ENCODE measurements around the gene THSD7B. TPM values are rescaled to one million over a fixed set of nuclear protein-coding genes. Genes with fewer than 3 reads are reported as not detected.

The THSD7B gene
- total and polyA plus RNA-seq, 2 experiments from 2014 or later, result 0.86 to 3.8 TPM

- Mint-ChIP-seq H3K4me3 (no peak overlapping the region), H3K36me3 (ENCODE audit: low read depth) (no peaks in the 10 kb centered on the region), H3K4me1 (no peaks in the 10 kb centered on the region), H3K27me3 (ENCODE audit: insufficient read depth, low read depth, poor library complexity) (no peaks in the 10 kb centered on the region), H3K9me3 (no peaks in the 10 kb centered on the region), H3K27ac (no peak overlapping the region)
- ATAC-seq (no peak), DNase-seq (ENCODE audit: low spot score) (no peak)
- TF ChIP-seq CREB1 (CRISPR knock-in tag; IDR thresholded peaks at IDR 0.05; ENCODE audit: low read depth), result no peak
- TF ChIP-seq STAT1 (IDR thresholded peaks at IDR 0.05; ENCODE audit: unreplicated experiment), result no peak
- no peak for TF ChIP-seq NANOG (IDR thresholded peaks at IDR 0.05; ENCODE audit: borderline replicate concordance)
- H3K79me2 ChIP-seq (replicated peaks; ENCODE audit: insufficient read depth), result no peaks in the 10 kb centered on the region
- no peaks in the 10 kb centered on the region for H3F3A ChIP-seq (replicated peaks; ENCODE audit: low read depth)
- H3K4me3 ChIP-seq, result no peak overlapping the region
- H3K27me3 ChIP-seq (ENCODE audit: insufficient read depth), result no peaks in the 10 kb centered on the region
- no peaks in the 10 kb centered on the region for H4K20me1 ChIP-seq (replicated peaks; ENCODE audit: insufficient read depth)
- no peak overlapping the region for H2AFZ ChIP-seq
- H3K27ac ChIP-seq (ENCODE audit: low read depth), result no peak overlapping the region
- no peaks in the 10 kb centered on the region for H3K4me1 ChIP-seq (ENCODE audit: insufficient read depth)
- 0 out of 2 replicates have a peak, but pooled peaks cover 4% of the 10 kb centered on the region for H3K9me2 ChIP-seq (ENCODE audit: insufficient read depth)
- H3K36me3 ChIP-seq (ENCODE audit: insufficient read depth), result no peaks in the 10 kb centered on the region
- H3K4me2 ChIP-seq, result no peak overlapping the region
Measured at GRCh38 chr2:136844546-136844945, 79.2 kb downstream of the THSD7B start.

GRCh38 chr2:136858656-136859055 lies 93.3 kb downstream of the THSD7B start:
- Histone ChIP-seq H4K20me1 (replicated peaks; ENCODE audit: insufficient read depth) (no peaks in the 10 kb centered on the region), H3K4me3 (no peak overlapping the region), H2AFZ (no peak overlapping the region), H3K27ac (ENCODE audit: low read depth) (no peak overlapping the region), H3K4me1 (ENCODE audit: insufficient read depth) (no peaks in the 10 kb centered on the region), H3K9me2 (ENCODE audit: insufficient read depth) (no peaks in the 10 kb centered on the region), H3K79me2 (replicated peaks; ENCODE audit: insufficient read depth) (no peaks in the 10 kb centered on the region), H3K36me3 (ENCODE audit: insufficient read depth) (no peaks in the 10 kb centered on the region), H3F3A (replicated peaks; ENCODE audit: low read depth) (no peaks in the 10 kb centered on the region), H3K4me2 (no peak overlapping the region), H3K27me3 (ENCODE audit: insufficient read depth) (no peaks in the 10 kb centered on the region)
- no peaks in the 10 kb centered on the region for H3K27me3 Mint-ChIP-seq (ENCODE audit: insufficient read depth, low read depth, poor library complexity)
- H3K9me3 Mint-ChIP-seq, result no peaks in the 10 kb centered on the region
- H3K27ac Mint-ChIP-seq, result no peak overlapping the region
- no peaks in the 10 kb centered on the region for H3K36me3 Mint-ChIP-seq (ENCODE audit: low read depth)
- H3K4me3 Mint-ChIP-seq, result no peak overlapping the region
- H3K4me1 Mint-ChIP-seq, result no peaks in the 10 kb centered on the region
- DNase-seq (ENCODE audit: low spot score) (no peak), ATAC-seq (no peak)
- TF ChIP-seq ZNF114 (CRISPR knock-in tag; IDR thresholded peaks at IDR 0.05) (no peak), EZH2 (IDR thresholded peaks at IDR 0.05; ENCODE audit: low read depth, unreplicated experiment) (no peak), JUNB (IDR thresholded peaks at IDR 0.05; ENCODE audit: unreplicated experiment) (no peak), EZH2phosphoT487 (IDR thresholded peaks at IDR 0.05; ENCODE audit: unreplicated experiment) (no peak), POLR2AphosphoS5 (IDR thresholded peaks at IDR 0.05; ENCODE audit: low read depth) (no peak), ZNF462 (CRISPR knock-in tag; IDR thresholded peaks at IDR 0.05) (no peak), NANOG (IDR thresholded peaks at IDR 0.05; ENCODE audit: borderline replicate concordance) (no peak), ETS1 (IDR thresholded peaks at IDR 0.05) (no peak), STAT1 (IDR thresholded peaks at IDR 0.05; ENCODE audit: unreplicated experiment) (no peak), ZNF331 (CRISPR knock-in tag; IDR thresholded peaks at IDR 0.05; ENCODE audit: low read depth) (no peak)
- TF ChIP-seq, protein P1, sequence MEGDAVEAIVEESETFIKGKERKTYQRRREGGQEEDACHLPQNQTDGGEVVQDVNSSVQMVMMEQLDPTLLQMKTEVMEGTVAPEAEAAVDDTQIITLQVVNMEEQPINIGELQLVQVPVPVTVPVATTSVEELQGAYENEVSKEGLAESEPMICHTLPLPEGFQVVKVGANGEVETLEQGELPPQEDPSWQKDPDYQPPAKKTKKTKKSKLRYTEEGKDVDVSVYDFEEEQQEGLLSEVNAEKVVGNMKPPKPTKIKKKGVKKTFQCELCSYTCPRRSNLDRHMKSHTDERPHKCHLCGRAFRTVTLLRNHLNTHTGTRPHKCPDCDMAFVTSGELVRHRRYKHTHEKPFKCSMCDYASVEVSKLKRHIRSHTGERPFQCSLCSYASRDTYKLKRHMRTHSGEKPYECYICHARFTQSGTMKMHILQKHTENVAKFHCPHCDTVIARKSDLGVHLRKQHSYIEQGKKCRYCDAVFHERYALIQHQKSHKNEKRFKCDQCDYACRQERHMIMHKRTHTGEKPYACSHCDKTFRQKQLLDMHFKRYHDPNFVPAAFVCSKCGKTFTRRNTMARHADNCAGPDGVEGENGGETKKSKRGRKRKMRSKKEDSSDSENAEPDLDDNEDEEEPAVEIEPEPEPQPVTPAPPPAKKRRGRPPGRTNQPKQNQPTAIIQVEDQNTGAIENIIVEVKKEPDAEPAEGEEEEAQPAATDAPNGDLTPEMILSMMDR (conservative IDR thresholded peaks at IDR 0.05; ENCODE audit: low read depth in 2 of 2), result no peak
